Panc1 (cell line): ENCODE results near the gene SFTA2. TPM values are rescaled to one million over a fixed set of nuclear protein-coding genes. Genes with fewer than 3 reads are reported as not detected.

ENCODE experiments used
- ATAC-seq: fragments of 200-7000 bp; cut with Tn5 transposase; 2 replicates; pipeline ENCODE4 v1.9.1; 2020; ENCODE audit warnings: mild to moderate bottlenecking, moderate library complexity
- BruUV-seq: library from RNA; stranded (reverse); fragments of 400-500 nt; replicated peaks from 2 replicates; lab custom pipeline; 2021; lab: Mats Ljungman, UMichigan
- CTCF ChIA-PET: fragments of 300-600 bp; sonication (Branson Sonifier 250); formaldehyde crosslinking; loops from one replicate; lab custom pipeline; 2022; ENCODE audit warnings: antibody characterized with exemption; lab: Charles Lee
- POLR2A ChIA-PET: fragments of 300-600 bp; sonication (Branson Sonifier 250); formaldehyde crosslinking; loops from one replicate; lab custom pipeline; 2022; ENCODE audit warnings: antibody characterized with exemption; lab: Charles Lee
- DNase-seq: peaks from one replicate; pipeline ENCODE4 v3.0.0-alpha.2; 2010; ENCODE audit warnings: low read depth, low spot score
- H3K27ac ChIP-seq: 2 replicates; pipeline ENCODE4 v1.5.1; 2011; ENCODE audit warnings: mild to moderate bottlenecking, low read length, inconsistent platforms
- H3K27me3 ChIP-seq: fragments of 200-500 bp; sonication (Bioruptor generic); 2 replicates; pipeline ENCODE4 v1.6.0; 2014; ENCODE audit warnings: low read length, inconsistent platforms; ENCODE audit not compliant: control insufficient read depth, insufficient read depth
- H3K36me3 ChIP-seq: fragments of 200-500 bp; sonication (Bioruptor generic); 2 replicates; pipeline ENCODE4 v1.5.1; 2014; ENCODE audit warnings: inconsistent platforms, mild to moderate bottlenecking, low read length, moderate library complexity; ENCODE audit not compliant: control insufficient read depth, insufficient read depth
- H3K4me1 ChIP-seq: 2 replicates; pipeline ENCODE4 v1.5.1; 2011; ENCODE audit warnings: inconsistent platforms, mild to moderate bottlenecking, low read length, moderate library complexity; ENCODE audit not compliant: control insufficient read depth, insufficient read depth
- H3K4me3 ChIP-seq, 2 experiments: 2 replicates each; pipeline ENCODE4 v1.5.1; 2011 to 2012; ENCODE audit warnings: low read depth in 2 of 2, low read length in 2 of 2, mild to moderate bottlenecking in 2 of 2, inconsistent platforms in 1 of 2, moderate library complexity in 1 of 2
- H3K9me3 ChIP-seq: fragments of 200-500 bp; sonication (Bioruptor generic); 2 replicates; pipeline ENCODE4 v1.5.1; 2014; ENCODE audit warnings: low read depth, mild to moderate bottlenecking, inconsistent platforms, low read length, moderate library complexity; ENCODE audit not compliant: control insufficient read depth, insufficient read depth
- CTCF ChIP-seq: fragments of 450-650 bp; IDR thresholded peaks from 2 replicates; pipeline ENCODE4 v1.5.1; 2017; ENCODE audit warnings: mild to moderate bottlenecking
- POLR2AphosphoS5 ChIP-seq: IDR thresholded peaks from 2 replicates; pipeline ENCODE4 v1.6.1; 2012; ENCODE audit warnings: mild to moderate bottlenecking, low read depth, low read length, moderate library complexity
- SIN3A ChIP-seq: IDR thresholded peaks from 2 replicates; pipeline ENCODE4 v1.6.1; 2012; ENCODE audit warnings: low read depth, mild to moderate bottlenecking, low read length, moderate library complexity, borderline replicate concordance; ENCODE audit not compliant: insufficient read depth
- TCF7L2 ChIP-seq: IDR thresholded peaks from 2 replicates; pipeline ENCODE4 v1.6.1; 2011; ENCODE audit warnings: mild to moderate bottlenecking, low read depth, low read length, inconsistent platforms
- in situ Hi-C: cut with HindIII; loops from 2 replicates; pipeline ENCODE4 v1.10.0; 2016; ENCODE audit warnings: low sequenced_read_pairs, low pct_unique_long_range_greater_than_20kb
- intact Hi-C: fragments of 100-400 bp; cut with micrococcal nuclease; formaldehyde crosslinking; loops from one replicate; pipeline ENCODE4 v1.10.0; 2022; ENCODE audit not compliant: unreplicated experiment
- total RNA-seq: library from RNA; stranded (reverse); gene quantifications from one replicate; pipeline ENCODE4 v1.2.1, GENCODE V29; 2021; ENCODE audit not compliant: unreplicated experiment
- TF ChIP-seq, protein P1 (sequence below), 2 experiments: IDR thresholded peaks; 2 replicates each; pipeline ENCODE4 v1.6.1; 2011 to 2012; ENCODE audit warnings: low read depth in 2 of 2, control low read depth in 1 of 2, low read length in 1 of 2, mild to moderate bottlenecking in 1 of 2, moderate library complexity in 1 of 2; ENCODE audit not compliant: insufficient read depth in 1 of 2

The SFTA2 gene
- total RNA-seq, 1 experiment from 2014 or later: not detected

GRCh38 chr6:30979141-30979540 is 47.2 kb upstream of the SFTA2 start:
- ATAC-seq: no peak
- H3K9me3 ChIP-seq: no peaks in the 10 kb centered on the region
- BruUV-seq: no TSS peak
- H3K4me3 ChIP-seq: no peak overlapping the region
- ChIA-PET CTCF (no interaction called here), POLR2A (no interaction called here)
- TF ChIP-seq CTCF: no peak
- TF ChIP-seq TCF7L2: no peak
- no peak overlapping the region for H3K27ac ChIP-seq
- 0 out of 2 replicates have a peak, but pooled peaks cover 4% of the 10 kb centered on the region for H3K4me1 ChIP-seq
- no peaks in the 10 kb centered on the region for H3K36me3 ChIP-seq
- no peak for DNase-seq
- peaks cover 2% of the 10 kb centered on the region; the same call in 1 of the 2 replicates for H3K27me3 ChIP-seq
- intact Hi-C loops (no loop called here), in situ Hi-C loops (no loop called here)

DNA sequence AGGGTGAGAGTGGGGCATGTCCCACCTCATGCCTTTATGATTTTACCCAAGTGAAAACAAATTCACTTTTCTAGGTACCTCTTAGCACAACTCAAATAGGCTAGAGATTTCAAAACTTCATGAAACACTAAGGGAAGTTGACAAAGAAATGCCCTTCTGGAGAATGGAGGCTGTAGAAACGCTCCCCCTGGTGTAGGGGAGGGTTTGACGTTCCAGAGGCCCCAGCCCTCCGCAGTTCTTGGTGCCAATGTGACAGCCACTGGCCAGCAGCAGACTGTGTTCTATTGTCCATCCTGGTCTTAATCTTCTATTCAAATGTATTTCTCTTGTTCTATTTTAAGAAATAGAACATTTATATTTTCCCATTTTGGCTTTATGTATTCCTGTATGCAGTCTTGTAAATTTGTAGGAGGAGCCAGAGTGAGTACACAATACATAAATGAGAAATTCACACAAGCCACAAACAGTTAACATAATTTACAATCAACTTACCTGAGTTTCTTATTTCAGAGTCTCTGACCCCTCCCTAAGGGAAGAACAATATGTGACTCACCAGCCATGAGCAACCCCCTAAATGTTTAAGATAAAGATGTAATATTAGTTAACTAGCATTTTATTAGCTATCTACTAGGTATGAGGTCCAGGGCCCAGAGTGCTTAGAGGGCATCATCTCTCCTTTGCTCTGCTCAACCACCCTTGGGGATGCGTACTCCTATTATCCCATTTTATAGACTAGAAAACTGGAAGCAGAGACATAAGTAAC is 42.7 kb upstream of the SFTA2 start:
- CTCF ChIA-PET: interaction anchor here (0.5 kb wide), 1 partner anchor 68 kb away, joined by 7 read pairs; no protein-coding TSS in a partner anchor
- Histone ChIP-seq H3K4me1 (no peaks in the 10 kb centered on the region), H3K27me3 (peaks cover 2% of the 10 kb centered on the region; the same call in 1 of the 2 replicates), H3K4me3 (no peak overlapping the region), H3K27ac (no peak overlapping the region), H3K9me3 (no peaks in the 10 kb centered on the region), H3K36me3 (no peaks in the 10 kb centered on the region)
- ATAC-seq (no peak), DNase-seq (no peak)
- BruUV-seq: no TSS peak
- POLR2A ChIA-PET: no interaction called here
- TF ChIP-seq POLR2AphosphoS5: no peak
- TF ChIP-seq, protein P1, sequence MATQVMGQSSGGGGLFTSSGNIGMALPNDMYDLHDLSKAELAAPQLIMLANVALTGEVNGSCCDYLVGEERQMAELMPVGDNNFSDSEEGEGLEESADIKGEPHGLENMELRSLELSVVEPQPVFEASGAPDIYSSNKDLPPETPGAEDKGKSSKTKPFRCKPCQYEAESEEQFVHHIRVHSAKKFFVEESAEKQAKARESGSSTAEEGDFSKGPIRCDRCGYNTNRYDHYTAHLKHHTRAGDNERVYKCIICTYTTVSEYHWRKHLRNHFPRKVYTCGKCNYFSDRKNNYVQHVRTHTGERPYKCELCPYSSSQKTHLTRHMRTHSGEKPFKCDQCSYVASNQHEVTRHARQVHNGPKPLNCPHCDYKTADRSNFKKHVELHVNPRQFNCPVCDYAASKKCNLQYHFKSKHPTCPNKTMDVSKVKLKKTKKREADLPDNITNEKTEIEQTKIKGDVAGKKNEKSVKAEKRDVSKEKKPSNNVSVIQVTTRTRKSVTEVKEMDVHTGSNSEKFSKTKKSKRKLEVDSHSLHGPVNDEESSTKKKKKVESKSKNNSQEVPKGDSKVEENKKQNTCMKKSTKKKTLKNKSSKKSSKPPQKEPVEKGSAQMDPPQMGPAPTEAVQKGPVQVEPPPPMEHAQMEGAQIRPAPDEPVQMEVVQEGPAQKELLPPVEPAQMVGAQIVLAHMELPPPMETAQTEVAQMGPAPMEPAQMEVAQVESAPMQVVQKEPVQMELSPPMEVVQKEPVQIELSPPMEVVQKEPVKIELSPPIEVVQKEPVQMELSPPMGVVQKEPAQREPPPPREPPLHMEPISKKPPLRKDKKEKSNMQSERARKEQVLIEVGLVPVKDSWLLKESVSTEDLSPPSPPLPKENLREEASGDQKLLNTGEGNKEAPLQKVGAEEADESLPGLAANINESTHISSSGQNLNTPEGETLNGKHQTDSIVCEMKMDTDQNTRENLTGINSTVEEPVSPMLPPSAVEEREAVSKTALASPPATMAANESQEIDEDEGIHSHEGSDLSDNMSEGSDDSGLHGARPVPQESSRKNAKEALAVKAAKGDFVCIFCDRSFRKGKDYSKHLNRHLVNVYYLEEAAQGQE (IDR thresholded peaks at IDR 0.05; ENCODE audit: insufficient read depth in 1 of 2, low read depth in 2 of 2, low read length in 1 of 2): no peak
- intact Hi-C loops (no loop called here), in situ Hi-C loops (no loop called here)

GRCh38 chr6:30972816-30973215 is 40.8 kb upstream of the SFTA2 start:
- H3K27me3 ChIP-seq: no peaks in the 10 kb centered on the region; the same call in 1 of the 2 replicates
- TF ChIP-seq POLR2AphosphoS5 (no peak), CTCF (no peak), TCF7L2 (no peak), SIN3A (no peak)
- TF ChIP-seq, protein P1 (IDR thresholded peaks at IDR 0.05; ENCODE audit: insufficient read depth in 1 of 2, low read depth in 2 of 2, low read length in 1 of 2): no peak
- BruUV-seq: no TSS peak
- CTCF ChIA-PET: no interaction called here
- no peak overlapping the region for H3K4me3 ChIP-seq
- in situ Hi-C loops (no loop called here), intact Hi-C loops (no loop called here)
- H3K36me3 ChIP-seq: no peaks in the 10 kb centered on the region
- POLR2A ChIA-PET: no interaction called here
- ATAC-seq (no peak), DNase-seq (no peak)
- H3K4me1 ChIP-seq: no peaks in the 10 kb centered on the region
- H3K9me3 ChIP-seq: no peaks in the 10 kb centered on the region
- no peak overlapping the region for H3K27ac ChIP-seq
